Skeletal muscle tissue (tissue), 4 donors: Measurements from ENCODE around the gene IL18RAP. TPM values are rescaled to one million over a fixed set of nuclear protein-coding genes. Genes with fewer than 3 reads are reported as not detected.

Experiments
- H3K27ac ChIP-seq: one replicate; pipeline ENCODE4 v1.7.0; 2013; ENCODE audit warnings: mild to moderate bottlenecking, low read depth, low read length, inconsistent platforms
- H3K27me3 ChIP-seq, 3 donors: one replicate each; pipeline ENCODE4 v1.7.0; 2013; ENCODE audit warnings: low read length in 3 of 3; ENCODE audit not compliant: control insufficient read depth in 3 of 3, insufficient read depth in 3 of 3
- H3K36me3 ChIP-seq, 3 donors: one replicate each; pipeline ENCODE4 v1.7.0; 2013; ENCODE audit warnings: low read length in 3 of 3; ENCODE audit not compliant: control insufficient read depth in 3 of 3, insufficient read depth in 3 of 3
- H3K4me1 ChIP-seq, 3 donors: one replicate each; pipeline ENCODE4 v1.7.0; 2013; ENCODE audit warnings: low read length in 3 of 3, mild to moderate bottlenecking in 3 of 3; ENCODE audit not compliant: control insufficient read depth in 3 of 3, insufficient read depth in 3 of 3
- H3K4me3 ChIP-seq, 3 donors: one replicate each; pipeline ENCODE4 v1.7.0; 2013; ENCODE audit warnings: low read length in 3 of 3
- H3K9ac ChIP-seq, 3 donors: one replicate each; pipeline ENCODE4 v1.7.0; 2013; ENCODE audit warnings: low read length in 3 of 3, mild to moderate bottlenecking in 3 of 3, moderate library complexity in 2 of 3, low read depth in 1 of 3
- H3K9me3 ChIP-seq, 3 donors: one replicate each; pipeline ENCODE4 v1.7.0; 2013; ENCODE audit warnings: low read length in 3 of 3; ENCODE audit not compliant: control insufficient read depth in 3 of 3
- total RNA-seq: library from RNA; depleted of rRNA; stranded (reverse); fragments of >200 nt; gene quantifications from one replicate; pipeline ENCODE4 v1.2.3, GENCODE V29; 2014
- donor health status: Osteomylitis.

Gene IL18RAP
- total RNA-seq, 1 donor from 2014 or later, result 2.6 TPM

GRCh38 chr2:102435741-102436140, 12.8 kb downstream of the IL18RAP start:
- Histone ChIP-seq H3K9ac (no peak overlapping the region), H3K9me3 (no peaks in the 10 kb centered on the region), H3K27ac (no peak overlapping the region), H3K36me3 (no peaks in the 10 kb centered on the region), H3K4me1 (no peaks in the 10 kb centered on the region), H3K4me3 (no peak overlapping the region), H3K27me3 (peaks cover 0 to 2% (median 0%) of the 10 kb centered on the region in 3 donors)

DNA sequence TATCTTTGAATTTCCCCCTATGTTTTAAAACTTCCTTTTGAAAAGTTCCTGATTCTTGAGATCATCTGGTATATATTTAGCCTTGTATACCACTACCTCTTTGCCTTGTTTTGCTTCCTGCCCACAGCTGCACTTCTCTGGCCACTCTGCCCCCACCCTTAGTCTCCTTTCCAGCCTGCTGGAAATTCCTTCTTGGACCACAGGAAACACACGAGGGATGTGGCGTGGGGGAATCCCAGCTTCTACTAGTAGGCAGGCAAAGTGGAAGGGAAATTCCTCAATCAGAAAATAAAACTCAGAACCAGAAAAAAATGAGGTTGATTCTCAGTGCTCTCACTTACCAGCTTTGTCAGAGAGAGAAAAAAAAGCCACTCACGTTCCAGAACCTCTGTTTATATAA, 13.4 kb downstream of the IL18RAP start:
- Histone ChIP-seq H3K27me3 (peaks cover 0 to 2% (median 0%) of the 10 kb centered on the region in 3 donors), H3K9me3 (no peaks in the 10 kb centered on the region), H3K4me3 (no peak overlapping the region), H3K4me1 (no peaks in the 10 kb centered on the region), H3K9ac (no peak overlapping the region), H3K27ac (no peak overlapping the region), H3K36me3 (no peaks in the 10 kb centered on the region)

DNA sequence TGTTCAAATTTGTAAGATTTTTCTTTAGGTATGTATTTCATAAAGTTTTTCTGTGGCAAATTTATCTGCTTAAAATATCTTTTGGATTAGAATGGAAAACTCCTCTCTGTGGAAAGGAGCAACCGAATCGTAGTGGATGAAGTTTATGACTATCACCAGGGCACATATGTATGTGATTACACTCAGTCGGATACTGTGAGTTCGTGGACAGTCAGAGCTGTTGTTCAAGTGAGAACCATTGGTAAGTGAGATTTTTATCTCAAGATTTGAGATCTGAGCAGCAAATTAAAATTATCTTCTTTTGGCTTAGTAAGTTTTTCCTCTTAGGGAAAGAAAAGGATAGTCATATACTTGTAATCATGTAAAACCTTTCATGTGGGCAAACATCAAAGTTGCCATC, 14.2 kb downstream of the IL18RAP start:
- Histone ChIP-seq H3K4me3 (no peak overlapping the region), H3K9ac (no peak overlapping the region), H3K9me3 (no peaks in the 10 kb centered on the region), H3K36me3 (no peaks in the 10 kb centered on the region), H3K27me3 (peaks cover 0 to 2% (median 0%) of the 10 kb centered on the region in 3 donors), H3K4me1 (no peaks in the 10 kb centered on the region), H3K27ac (no peak overlapping the region)

GRCh38 chr2:102438111-102438510, 15.2 kb downstream of the IL18RAP start:
- Histone ChIP-seq H3K27me3 (no peaks in the 10 kb centered on the region), H3K4me3 (no peak overlapping the region), H3K4me1 (no peaks in the 10 kb centered on the region), H3K9ac (no peak overlapping the region), H3K9me3 (no peaks in the 10 kb centered on the region), H3K36me3 (no peaks in the 10 kb centered on the region), H3K27ac (no peak overlapping the region)

DNA sequence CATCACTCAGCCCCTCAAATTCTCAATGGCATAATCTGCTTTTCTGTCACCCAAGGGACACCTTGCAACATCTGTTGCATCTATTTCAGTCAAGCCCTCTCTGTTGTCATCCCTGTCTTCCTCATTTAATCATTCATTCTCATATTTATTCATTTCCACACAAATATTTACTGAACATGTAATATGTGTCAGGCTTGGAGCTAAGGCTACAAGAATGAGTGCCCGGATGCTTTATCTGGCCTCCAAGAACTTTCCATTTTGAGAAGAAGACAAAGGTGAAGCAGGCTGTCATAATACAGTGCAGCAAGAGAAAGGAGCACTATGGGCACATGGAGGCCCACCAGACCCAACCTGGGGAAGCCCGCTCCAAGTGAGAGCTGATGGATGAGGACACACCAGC, 15.6 kb downstream of the IL18RAP start:
- Histone ChIP-seq H3K9me3 (no peaks in the 10 kb centered on the region), H3K9ac (no peak overlapping the region), H3K36me3 (no peaks in the 10 kb centered on the region), H3K27ac (no peak overlapping the region), H3K4me1 (no peaks in the 10 kb centered on the region), H3K4me3 (no peak overlapping the region), H3K27me3 (no peaks in the 10 kb centered on the region)

DNA sequence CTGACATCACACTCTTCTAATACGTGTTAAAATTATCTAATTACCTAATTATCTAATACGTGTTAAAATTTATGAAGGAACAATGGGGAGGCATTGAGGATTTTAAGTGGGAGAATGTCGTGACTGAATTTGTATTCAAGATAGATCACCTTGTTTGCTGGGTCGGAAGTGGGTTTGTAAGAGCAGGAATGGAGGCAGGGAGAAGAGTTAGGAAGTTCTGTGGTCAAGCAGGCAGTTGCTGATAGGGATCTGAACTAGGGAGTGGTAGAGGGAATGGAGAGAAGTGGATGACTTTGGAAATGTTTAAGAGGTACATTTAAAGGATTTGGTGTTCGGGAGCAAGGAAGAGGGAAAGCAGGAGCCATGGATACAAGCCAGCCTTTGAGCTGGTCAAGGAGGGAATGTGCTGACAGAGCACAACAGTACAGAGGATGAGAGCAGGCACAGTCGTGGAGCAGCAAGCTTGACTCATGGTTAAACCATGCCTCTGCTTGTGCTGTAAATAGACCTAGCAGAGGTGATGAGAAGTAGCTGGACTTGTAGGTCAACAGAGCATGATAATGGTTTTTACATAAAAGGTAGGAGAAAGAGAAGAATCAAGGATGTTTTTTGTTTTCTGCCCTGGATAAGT, 16.2 kb downstream of the IL18RAP start:
- no peak overlapping the region for H3K9ac ChIP-seq
- H3K9me3 ChIP-seq, result no peaks in the 10 kb centered on the region
- no peak overlapping the region for H3K4me3 ChIP-seq
- no peak overlapping the region for H3K27ac ChIP-seq
- H3K4me1 ChIP-seq, result no peaks in the 10 kb centered on the region
- no peaks in the 10 kb centered on the region for H3K36me3 ChIP-seq
- no peaks in the 10 kb centered on the region for H3K27me3 ChIP-seq

- H3K27ac ChIP-seq, result no peak overlapping the region
- H3K9ac ChIP-seq, result no peak overlapping the region
- H3K9me3 ChIP-seq, result no peaks in the 10 kb centered on the region
- H3K4me3 ChIP-seq, result no peak overlapping the region
- H3K4me1 ChIP-seq, result no peaks in the 10 kb centered on the region
- H3K36me3 ChIP-seq, result no peaks in the 10 kb centered on the region
- no peaks in the 10 kb centered on the region for H3K27me3 ChIP-seq
Observed at GRCh38 chr2:102442967-102443828, 20.2 kb downstream of the IL18RAP start.

DNA sequence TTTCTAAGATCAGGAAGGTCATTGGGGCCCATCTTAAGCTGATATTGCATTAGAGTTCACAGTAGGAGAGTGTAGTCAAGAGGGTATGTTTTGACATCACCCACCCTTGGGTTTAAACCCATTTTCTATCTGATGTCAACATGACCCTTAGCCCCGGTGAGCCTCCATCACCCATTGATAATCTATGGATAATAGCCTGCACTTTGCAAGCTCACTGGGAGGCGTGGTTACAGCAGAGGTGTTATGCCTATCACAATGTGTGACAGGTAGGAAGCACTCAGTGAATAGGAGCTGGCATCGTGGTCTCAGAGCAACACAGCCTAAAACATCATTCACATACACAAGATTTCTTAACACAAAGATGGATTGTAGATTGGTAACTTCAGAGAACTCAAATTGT, 21.3 kb downstream of the IL18RAP start:
- Histone ChIP-seq H3K9me3 (no peaks in the 10 kb centered on the region), H3K27me3 (no peaks in the 10 kb centered on the region), H3K4me1 (no peaks in the 10 kb centered on the region), H3K9ac (no peak overlapping the region), H3K4me3 (no peak overlapping the region), H3K27ac (no peak overlapping the region), H3K36me3 (no peaks in the 10 kb centered on the region)

DNA sequence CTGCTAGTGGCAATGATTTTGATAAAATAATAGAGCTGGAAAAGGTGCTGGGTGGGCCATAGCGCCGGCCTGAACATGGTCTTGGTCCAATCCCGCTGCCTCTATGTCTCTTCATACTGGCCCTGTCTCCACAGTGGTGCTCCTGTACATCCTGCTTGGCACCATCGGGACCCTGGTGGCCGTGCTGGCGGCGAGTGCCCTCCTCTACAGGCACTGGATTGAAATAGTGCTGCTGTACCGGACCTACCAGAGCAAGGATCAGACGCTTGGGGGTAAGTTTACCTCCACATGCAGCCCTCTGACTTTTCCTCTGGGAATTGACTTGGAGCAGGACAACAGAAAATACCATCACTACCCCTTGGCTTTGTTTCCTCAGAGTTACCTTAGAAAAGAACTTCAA, 24.0 kb downstream of the IL18RAP start:
- Histone ChIP-seq H3K4me3 (no peak overlapping the region), H3K9ac (no peak overlapping the region), H3K4me1 (no peaks in the 10 kb centered on the region), H3K27ac (no peak overlapping the region), H3K9me3 (no peaks in the 10 kb centered on the region), H3K36me3 (no peaks in the 10 kb centered on the region), H3K27me3 (no peaks in the 10 kb centered on the region)

DNA sequence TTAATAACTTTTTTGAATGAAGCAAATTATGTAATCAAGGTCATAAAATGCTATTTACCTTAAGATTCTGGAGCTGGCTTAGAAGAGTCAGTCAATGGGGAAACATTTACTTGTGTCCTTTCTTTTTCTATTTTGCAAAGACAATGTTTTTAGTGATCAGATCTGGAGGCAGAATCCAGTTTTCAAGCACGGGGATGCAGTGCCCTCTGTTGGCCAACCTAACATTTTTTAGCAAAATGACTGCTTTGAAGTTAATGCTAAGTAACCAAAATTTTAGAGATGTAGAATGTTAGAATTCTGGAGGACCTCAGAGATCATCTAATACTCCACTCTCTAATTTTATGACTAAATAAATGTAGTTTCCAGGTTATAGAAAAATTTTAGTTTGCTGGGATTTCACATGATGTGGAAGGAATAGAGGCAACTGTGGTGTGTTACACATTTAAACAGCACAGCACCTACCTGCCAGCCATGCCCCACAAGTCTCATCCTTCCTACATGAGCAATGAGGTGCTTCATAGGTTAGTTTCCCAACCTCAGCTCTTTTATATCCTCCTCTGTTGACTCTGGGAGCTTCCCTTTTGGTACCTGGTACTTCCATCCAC, 26.5 kb downstream of the IL18RAP start:
- Histone ChIP-seq H3K27me3 (no peaks in the 10 kb centered on the region), H3K9ac (no peak overlapping the region), H3K27ac (no peak overlapping the region), H3K9me3 (no peaks in the 10 kb centered on the region), H3K4me1 (no peaks in the 10 kb centered on the region), H3K4me3 (no peak overlapping the region), H3K36me3 (no peaks in the 10 kb centered on the region)
